HTR-8/SVneo (cell line): ENCODE measurements around the gene TXNDC11.

Experiments
- DNase-seq: peaks from one replicate; pipeline ENCODE4 v3.0.0; 2011; ENCODE audit warnings: low spot score, mixed read lengths; ENCODE audit not compliant: insufficient read length
- FAIRE-seq: peaks from 2 replicates; lab custom pipeline; 2011; peaks lifted over from hg19 to GRCh38; lab: Jason Lieb, UNC

Gene TXNDC11

GRCh38 chr16:11667221-11667823 is 75.3 kb downstream of the TXNDC11 start:
- DNase-seq, result no peak
- no peak for FAIRE-seq

- FAIRE-seq (no peak), DNase-seq (no peak)
These were observed 76.3 kb downstream of the TXNDC11 start for GRCh38 chr16:11666103-11667055.

GRCh38 chr16:11665071-11665491 is 77.6 kb downstream of the TXNDC11 start:
- no peak for DNase-seq
- no peak for FAIRE-seq

GRCh38 chr16:11662582-11662981 is 80.1 kb downstream of the TXNDC11 start:
- DNase-seq (no peak), FAIRE-seq (no peak)

- DNase-seq (no peak), FAIRE-seq (no peak)
These were observed 82.1 kb downstream of the TXNDC11 start for GRCh38 chr16:11660565-11660964.

- DNase-seq (no peak), FAIRE-seq (no peak)
These were observed 83.6 kb downstream of the TXNDC11 start for GRCh38 chr16:11658896-11659708.

- no peak for FAIRE-seq
These were observed 85.1 kb downstream of the TXNDC11 start for GRCh38 chr16:11657556-11657955.

GRCh38 chr16:11655655-11656054 is 87.0 kb downstream of the TXNDC11 start:
- DNase-seq (no peak), FAIRE-seq (no peak)

More at GRCh38 chr16:11657556-11657955, 85.1 kb downstream of the TXNDC11 start:
- no peak for DNase-seq

- no peak for DNase-seq
- no peak for FAIRE-seq
These were observed 90.9 kb downstream of the TXNDC11 start for GRCh38 chr16:11651796-11652195.

GRCh38 chr16:11650641-11651591 is 91.7 kb downstream of the TXNDC11 start:
- no peak for DNase-seq
- FAIRE-seq, result no peak

- FAIRE-seq (no peak), DNase-seq (no peak)
These were observed 93.4 kb downstream of the TXNDC11 start for GRCh38 chr16:11649276-11649675.

GRCh38 chr16:11642765-11643116 is 99.9 kb downstream of the TXNDC11 start:
- DNase-seq (no peak), FAIRE-seq (no peak)

- FAIRE-seq (no peak), DNase-seq (peak; percentile 73)
These were observed 101.5 kb downstream of the TXNDC11 start for GRCh38 chr16:11640987-11641817.

- peak; percentile 68 for FAIRE-seq
These were observed 102.4 kb downstream of the TXNDC11 start for GRCh38 chr16:11639925-11640899.

GRCh38 chr16:11639008-11639562 is 103.6 kb downstream of the TXNDC11 start:
- DNase-seq, result no peak
- FAIRE-seq, result no peak

More at GRCh38 chr16:11639925-11640899, 102.4 kb downstream of the TXNDC11 start:
- peak; percentile 91 for DNase-seq

GRCh38 chr16:11638140-11638539 is 104.5 kb downstream of the TXNDC11 start:
- FAIRE-seq, result no peak
- DNase-seq, result no peak

GRCh38 chr16:11637320-11637719 is 105.3 kb downstream of the TXNDC11 start:
- DNase-seq (no peak), FAIRE-seq (no peak)
